Muscle of leg (tissue), 11 donors: ENCODE results near the gene ZBTB7C. TPM values are rescaled to one million over a fixed set of nuclear protein-coding genes. Genes with fewer than 3 reads are reported as not detected.

Experiments used
- DNase-seq: peaks from one replicate; pipeline ENCODE4 v3.0.0; 2013
- H3K27ac ChIP-seq: one replicate; pipeline ENCODE4 v1.5.1; 2013; ENCODE audit warnings: mild to moderate bottlenecking, low read length, control low read depth
- H3K27me3 ChIP-seq: one replicate; pipeline ENCODE4 v1.6.1; 2013; ENCODE audit warnings: low read length; ENCODE audit not compliant: control insufficient read depth, insufficient read depth
- H3K36me3 ChIP-seq: one replicate; pipeline ENCODE4 v1.6.1; 2013; ENCODE audit warnings: low read length; ENCODE audit not compliant: control insufficient read depth, insufficient read depth
- H3K4me1 ChIP-seq: one replicate; pipeline ENCODE4 v1.6.1; 2013; ENCODE audit warnings: low read length; ENCODE audit not compliant: control insufficient read depth, insufficient read depth
- H3K4me3 ChIP-seq: one replicate; pipeline ENCODE4 v1.5.1; 2013; ENCODE audit warnings: low read length, control low read depth
- H3K9me3 ChIP-seq: replicated peaks from 2 replicates; pipeline ENCODE4 v1.6.1; 2013; ENCODE audit warnings: low read depth, low read length; ENCODE audit not compliant: control insufficient read depth
- WGBS: methylation state at CpG from one replicate; pipeline ENCODE4 v1.1.5; 2013; ENCODE audit warnings: missing lambda C conversion rate; ENCODE audit not compliant: insufficient coverage; 5-methylcytosine and 5-hydroxymethylcytosine counted together
- polyA plus RNA-seq, 8 donors: library from polyadenylated mRNA; unstranded; fragments of 120-200 nt; gene quantifications; one replicate each; pipeline versions ENCODE4 v1.2.1 to v1.2.3, GENCODE V29; 2013; ENCODE audit warnings: inconsistent platforms in 1 of 8, low replicate concordance in 1 of 8; ENCODE audit not compliant: insufficient read length in 8 of 8, insufficient read depth in 1 of 8
- total RNA-seq: library from RNA; stranded (reverse); fragments of 120-200 nt; gene quantifications from one replicate; pipeline ENCODE4 v1.2.4, GENCODE V29; 2013

The ZBTB7C gene
- total and polyA plus RNA-seq, 9 donors = 2.8 to 5.6 (median 4.1) TPM

DNA sequence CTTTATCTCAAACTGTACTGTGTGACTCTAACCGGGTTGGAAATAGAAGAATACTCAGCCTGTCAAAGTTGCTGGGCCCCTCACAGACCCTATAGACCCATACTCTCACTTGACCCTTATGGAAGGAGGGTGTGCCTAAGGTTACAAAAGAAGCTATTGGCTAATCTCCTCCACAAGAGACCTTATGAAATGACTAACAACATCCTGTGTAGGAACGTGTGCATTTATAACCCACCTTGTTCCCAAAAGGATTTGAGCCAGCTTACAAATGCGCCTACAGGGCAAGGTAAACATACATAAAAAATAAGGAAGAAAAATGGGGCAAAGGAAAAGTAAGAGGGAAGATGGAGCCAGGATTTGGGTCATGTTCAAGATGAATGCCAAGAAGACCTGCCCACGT, 253.3 kb downstream of the ZBTB7C start:
- H3K27me3 ChIP-seq = no peaks in the 10 kb centered on the region
- H3K4me1 ChIP-seq = peaks cover 8% of the 10 kb centered on the region
- no peaks in the 10 kb centered on the region for H3K9me3 ChIP-seq
- no peak overlapping the region for H3K27ac ChIP-seq
- WGBS = 80% methylated on average over 1 of the region's 4 CpGs
- DNase-seq = no peak
- no peak overlapping the region for H3K4me3 ChIP-seq
- H3K36me3 ChIP-seq = no peaks in the 10 kb centered on the region

DNA sequence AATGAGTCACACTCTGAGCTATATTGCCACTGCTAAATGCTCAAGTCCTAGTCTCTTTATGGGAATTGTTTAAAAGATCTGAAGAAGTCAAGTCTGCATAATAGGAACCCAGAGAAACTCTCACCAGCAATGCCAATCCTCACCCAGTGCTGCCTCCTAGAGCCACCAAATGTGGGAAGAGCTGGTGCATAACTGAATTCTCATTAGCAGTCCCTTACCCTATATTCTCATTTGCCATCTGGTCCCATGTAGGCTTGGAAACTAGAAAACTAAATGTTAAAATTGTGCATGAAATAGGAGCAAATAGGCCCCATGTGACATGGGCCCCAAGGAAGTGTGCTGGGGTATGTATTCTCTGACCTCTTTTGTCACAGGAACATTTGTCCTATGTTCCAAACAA, 254.4 kb downstream of the ZBTB7C start:
- no peaks in the 10 kb centered on the region for H3K9me3 ChIP-seq
- H3K27me3 ChIP-seq = no peaks in the 10 kb centered on the region
- no peak overlapping the region for H3K4me3 ChIP-seq
- no peak overlapping the region for H3K27ac ChIP-seq
- H3K36me3 ChIP-seq = no peaks in the 10 kb centered on the region
- H3K4me1 ChIP-seq = peaks cover 6% of the 10 kb centered on the region
- DNase-seq = no peak

DNA sequence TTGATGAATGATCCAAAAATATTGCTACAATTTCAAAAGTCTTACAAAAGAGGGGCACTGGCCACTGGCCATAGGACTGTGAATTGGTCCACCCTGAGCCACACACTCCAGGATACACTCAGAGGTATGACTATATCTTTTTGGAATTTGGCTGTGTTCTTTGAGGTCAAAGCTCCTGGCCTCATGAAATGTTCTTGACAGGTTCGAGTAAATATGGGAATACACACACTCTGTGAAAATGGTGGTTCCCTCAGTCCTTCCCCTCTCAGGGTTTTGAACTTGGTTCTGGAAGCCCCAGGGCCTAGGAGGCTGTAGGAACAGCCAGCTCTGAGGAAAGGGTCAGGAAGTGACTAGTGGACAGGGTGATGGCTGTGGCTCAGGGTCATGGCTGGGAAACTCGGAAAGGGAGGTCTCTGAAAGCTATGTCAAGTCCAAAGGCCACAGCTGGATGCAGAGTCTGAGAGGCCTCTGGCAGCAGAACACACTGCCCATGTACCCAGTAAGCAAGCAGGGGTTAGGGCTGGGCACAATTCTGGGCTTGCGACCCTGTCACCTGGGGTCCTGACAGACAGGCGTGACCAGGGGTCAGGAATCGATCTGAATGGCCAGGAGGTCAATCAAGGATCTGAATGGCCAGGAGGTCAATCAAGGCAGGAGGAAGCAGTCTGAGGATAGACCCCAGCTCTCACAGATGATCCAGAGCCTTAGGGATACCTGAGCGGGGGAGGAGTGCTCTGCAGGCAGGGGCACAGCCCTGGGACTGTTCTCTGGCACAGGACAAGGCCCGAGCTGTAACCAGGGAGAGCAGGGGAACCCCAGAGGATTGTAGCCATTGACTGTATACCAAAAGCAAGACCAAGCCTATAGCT, 255.3 kb downstream of the ZBTB7C start:
- DNase-seq = no peak
- 90% methylated on average over 7 of the region's 7 CpGs for WGBS
- Histone ChIP-seq H3K4me1 (peaks cover 6% of the 10 kb centered on the region), H3K36me3 (no peaks in the 10 kb centered on the region), H3K4me3 (no peak overlapping the region), H3K27ac (no peak overlapping the region), H3K9me3 (no peaks in the 10 kb centered on the region), H3K27me3 (no peaks in the 10 kb centered on the region)

DNA sequence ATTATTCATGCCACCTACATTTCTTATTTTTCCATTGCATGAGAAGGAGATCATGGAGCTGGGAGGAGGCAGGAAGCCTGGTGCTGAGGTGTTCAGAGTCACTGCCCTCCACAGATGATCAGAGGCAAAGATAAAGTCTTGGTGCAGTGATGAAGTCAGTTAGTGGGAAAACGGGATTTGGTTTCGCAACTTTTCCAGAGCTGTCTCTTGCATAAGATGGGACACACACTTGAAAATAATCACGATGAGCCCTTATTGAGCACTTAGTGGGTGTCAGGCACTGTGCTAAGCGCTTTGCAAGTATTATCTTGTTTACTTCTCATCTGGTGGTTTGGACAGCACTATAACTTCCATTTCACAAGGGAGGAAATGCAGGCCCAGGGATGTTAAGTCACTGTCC, 256.6 kb downstream of the ZBTB7C start:
- WGBS = 66% methylated on average over 3 of the region's 4 CpGs
- no peaks in the 10 kb centered on the region for H3K36me3 ChIP-seq
- DNase-seq = no peak
- H3K27ac ChIP-seq = no peak overlapping the region
- peaks cover 6% of the 10 kb centered on the region for H3K4me1 ChIP-seq
- H3K9me3 ChIP-seq = no peaks in the 10 kb centered on the region
- H3K4me3 ChIP-seq = no peak overlapping the region
- no peaks in the 10 kb centered on the region for H3K27me3 ChIP-seq

DNA sequence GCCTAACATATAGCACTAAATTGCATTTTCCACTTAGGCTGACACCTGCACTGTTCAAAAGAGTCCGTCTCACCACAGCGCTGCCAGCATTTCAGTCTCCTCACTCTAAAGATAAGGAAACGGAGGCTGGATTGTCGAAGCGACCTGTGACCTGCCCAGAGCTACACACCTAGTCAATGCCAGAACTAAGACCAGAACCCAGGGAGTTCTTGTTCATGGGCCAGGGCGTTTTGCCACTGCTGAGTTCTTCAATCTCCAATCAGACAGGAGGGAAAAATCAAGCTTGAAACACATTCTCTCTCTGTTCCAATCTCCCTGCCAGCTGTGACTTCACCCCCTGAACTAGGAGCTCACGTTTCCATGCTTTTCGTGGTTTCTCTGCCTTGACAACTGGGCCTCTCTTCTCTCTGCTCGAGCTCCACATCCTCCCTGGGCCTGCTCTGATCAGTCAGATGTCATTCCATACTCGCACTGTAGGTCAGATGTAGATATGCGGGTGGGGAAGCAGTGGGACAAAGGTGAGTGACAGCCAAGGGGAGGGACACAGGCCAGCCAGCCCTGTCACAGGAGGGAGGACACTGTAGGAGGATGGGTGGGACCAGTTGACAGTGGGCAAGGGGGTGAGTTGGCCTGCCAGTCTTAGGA, 257.6 kb downstream of the ZBTB7C start:
- H3K36me3 ChIP-seq = no peaks in the 10 kb centered on the region
- H3K4me3 ChIP-seq = no peak overlapping the region
- peak; percentile 57 for DNase-seq
- H3K27ac ChIP-seq = peak overlapping the region; percentile 20
- H3K4me1 ChIP-seq = peaks cover 6% of the 10 kb centered on the region
- WGBS = 54% methylated on average over 6 of the region's 11 CpGs
- no peaks in the 10 kb centered on the region for H3K9me3 ChIP-seq
- H3K27me3 ChIP-seq = no peaks in the 10 kb centered on the region

DNA sequence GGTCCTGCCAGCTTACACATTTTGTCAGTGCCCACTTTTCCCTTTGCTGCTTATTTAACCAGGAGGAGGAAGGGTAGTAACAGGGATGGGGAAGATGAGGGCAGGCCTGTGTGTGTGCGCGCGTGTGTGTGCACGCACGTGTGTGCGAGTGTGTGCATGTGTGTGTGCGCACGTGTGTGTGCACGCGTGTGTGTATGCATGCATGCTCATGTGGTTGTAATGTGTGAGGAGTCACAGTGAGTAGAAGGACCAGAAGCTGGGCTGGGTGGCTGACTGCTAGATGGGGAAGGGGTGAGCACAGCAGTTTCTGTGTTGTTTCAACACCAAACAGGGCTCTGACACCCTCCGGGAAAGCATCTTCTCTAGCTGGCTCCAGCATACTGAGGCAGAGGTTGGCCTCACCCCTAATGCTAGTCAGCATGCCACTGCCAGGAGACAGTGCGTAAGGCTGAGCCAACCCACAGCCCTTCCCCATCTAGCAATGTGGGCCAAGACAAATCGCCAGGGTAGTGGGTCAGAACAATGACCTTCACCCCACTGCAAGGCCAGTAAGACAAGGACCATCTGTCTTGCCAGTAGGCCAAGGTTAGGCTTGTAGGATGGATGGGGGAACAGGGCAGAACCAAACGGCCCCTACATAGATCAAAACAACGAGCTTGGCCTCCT, 260.0 kb downstream of the ZBTB7C start:
- no peak overlapping the region for H3K27ac ChIP-seq
- DNase-seq = no peak
- no peaks in the 10 kb centered on the region for H3K27me3 ChIP-seq
- H3K9me3 ChIP-seq = no peaks in the 10 kb centered on the region
- H3K4me1 ChIP-seq = peaks cover 6% of the 10 kb centered on the region
- H3K36me3 ChIP-seq = no peaks in the 10 kb centered on the region
- WGBS = 89% methylated on average over 11 of the region's 15 CpGs
- no peak overlapping the region for H3K4me3 ChIP-seq

DNA sequence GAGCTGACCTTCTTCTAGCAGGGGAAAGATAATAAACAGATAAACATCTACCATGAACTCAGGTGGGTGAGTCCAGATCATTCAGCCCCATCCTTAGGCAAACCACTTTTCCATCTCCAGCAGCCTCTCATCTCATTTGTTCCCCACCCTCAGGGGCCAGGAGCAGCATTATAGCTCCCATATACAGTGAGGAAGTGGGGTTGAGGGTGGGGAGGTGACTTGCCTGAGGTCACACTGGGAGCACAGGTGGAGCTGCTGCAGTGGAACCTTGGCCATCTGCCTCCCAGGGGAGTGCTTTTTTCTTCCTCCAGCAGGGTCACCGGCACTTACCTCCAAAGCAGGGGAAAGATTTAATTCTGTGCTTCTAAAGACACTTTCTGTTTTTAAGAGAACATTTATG, 266.2 kb downstream of the ZBTB7C start:
- no peak overlapping the region for H3K27ac ChIP-seq
- DNase-seq = no peak
- H3K27me3 ChIP-seq = peaks cover 8% of the 10 kb centered on the region
- no CpG with 5 or more reads among the region's 1 CpG for WGBS
- H3K4me1 ChIP-seq = peaks cover 25% of the 10 kb centered on the region
- no peaks in the 10 kb centered on the region for H3K36me3 ChIP-seq
- no peaks in the 10 kb centered on the region for H3K9me3 ChIP-seq
- H3K4me3 ChIP-seq = no peak overlapping the region

DNA sequence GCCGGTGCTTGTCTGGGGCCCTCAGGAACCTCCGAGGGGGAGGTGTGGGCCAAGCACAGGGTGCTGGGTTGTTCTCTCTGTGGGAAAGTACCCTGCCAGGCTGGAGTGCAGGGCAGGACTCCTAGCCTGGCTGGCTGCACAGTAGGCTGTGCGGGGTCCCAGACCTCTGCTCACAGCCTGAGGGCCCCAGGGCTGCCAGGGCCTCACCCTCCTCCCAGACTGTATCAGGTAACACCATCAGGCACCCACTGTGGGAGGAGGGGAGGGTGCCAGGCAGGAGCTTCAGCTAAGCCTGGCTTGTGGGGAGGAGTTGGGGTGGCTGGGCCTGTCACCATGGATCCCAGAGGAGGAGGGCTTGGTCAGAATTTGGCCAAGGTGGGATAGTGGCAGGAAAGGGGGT, 266.8 kb downstream of the ZBTB7C start:
- Histone ChIP-seq H3K4me1 (peaks cover 28% of the 10 kb centered on the region), H3K9me3 (no peaks in the 10 kb centered on the region), H3K36me3 (no peaks in the 10 kb centered on the region), H3K27me3 (peaks cover 13% of the 10 kb centered on the region), H3K4me3 (no peak overlapping the region), H3K27ac (no peak overlapping the region)
- no peak for DNase-seq
- 60% methylated on average over 1 of the region's 3 CpGs for WGBS

DNA sequence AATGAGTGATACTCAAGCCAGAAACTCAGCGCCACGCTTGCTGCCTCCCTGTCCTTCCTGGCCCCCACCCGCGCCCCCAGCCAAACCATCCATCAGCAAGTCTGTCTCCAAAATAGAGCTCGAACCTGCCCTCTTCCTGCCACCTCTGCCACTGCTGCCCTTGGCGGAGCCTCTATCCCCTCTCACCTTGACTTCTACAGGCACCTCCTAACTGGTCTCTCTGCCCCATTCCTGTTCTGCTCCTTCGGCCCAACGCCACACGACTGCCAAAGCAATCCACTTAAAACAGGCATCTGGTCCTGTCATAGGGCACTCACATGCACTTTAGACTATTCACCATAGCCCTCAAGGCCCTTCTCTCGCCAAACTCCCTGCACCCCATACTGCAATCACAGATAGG, 268.5 kb downstream of the ZBTB7C start:
- Histone ChIP-seq H3K4me1 (peaks cover 39% of the 10 kb centered on the region), H3K4me3 (no peak overlapping the region), H3K9me3 (no peaks in the 10 kb centered on the region), H3K27me3 (peaks cover 21% of the 10 kb centered on the region), H3K27ac (no peak overlapping the region), H3K36me3 (no peaks in the 10 kb centered on the region)
- WGBS = 81% methylated on average over 10 of the region's 10 CpGs
- no peak for DNase-seq
